ENCODE results near the gene ASB14.

Gene ASB14

GRCh38 chr3:57281715-57282114 is 10.8 kb downstream of the ASB14 start:
- Mint-ChIP-seq H3K27ac (no peak overlapping the region), H3K9me3 (ENCODE audit: low read depth) (no peaks in the 10 kb centered on the region), H3K27me3 (no peaks in the 10 kb centered on the region), H3K4me1 (ENCODE audit: low read depth) (no peaks in the 10 kb centered on the region), H3K4me3 (no peak overlapping the region), H3K36me3 (no peaks in the 10 kb centered on the region)

- Mint-ChIP-seq H3K27ac (no peak overlapping the region), H3K27me3 (no peaks in the 10 kb centered on the region), H3K4me3 (no peak overlapping the region), H3K36me3 (no peaks in the 10 kb centered on the region), H3K9me3 (ENCODE audit: low read depth) (no peaks in the 10 kb centered on the region), H3K4me1 (ENCODE audit: low read depth) (no peaks in the 10 kb centered on the region)
These were observed 12.8 kb downstream of the ASB14 start for GRCh38 chr3:57279685-57280084.

- Mint-ChIP-seq H3K4me1 (ENCODE audit: low read depth) (no peaks in the 10 kb centered on the region), H3K4me3 (no peak overlapping the region), H3K9me3 (ENCODE audit: low read depth) (no peaks in the 10 kb centered on the region), H3K27ac (no peak overlapping the region), H3K27me3 (no peaks in the 10 kb centered on the region), H3K36me3 (no peaks in the 10 kb centered on the region)
These were observed 14.2 kb downstream of the ASB14 start for GRCh38 chr3:57278237-57278636.

DNA sequence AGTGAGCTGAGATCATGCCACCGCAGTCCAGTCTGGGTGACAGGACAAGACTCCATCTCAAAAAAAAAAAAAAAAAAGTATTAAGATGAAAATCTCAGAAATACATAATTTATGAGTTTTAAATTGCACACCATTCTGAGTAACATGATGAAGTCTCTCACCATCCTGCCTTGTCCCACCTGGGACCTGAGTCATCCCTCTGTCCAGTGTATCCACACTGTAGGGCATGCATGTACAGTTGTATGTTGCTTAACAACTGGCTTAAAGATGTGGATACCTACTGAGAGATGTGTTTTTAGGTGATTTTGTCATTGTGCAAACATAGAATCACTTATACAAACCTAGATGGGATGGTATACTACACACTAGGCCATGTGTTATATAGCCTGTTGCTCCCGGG is 17.1 kb downstream of the ASB14 start:
- Mint-ChIP-seq H3K4me3 (no peak overlapping the region), H3K27ac (no peak overlapping the region), H3K4me1 (ENCODE audit: low read depth) (no peaks in the 10 kb centered on the region), H3K27me3 (no peaks in the 10 kb centered on the region), H3K36me3 (peaks cover 10% of the 10 kb centered on the region), H3K9me3 (ENCODE audit: low read depth) (no peaks in the 10 kb centered on the region)

DNA sequence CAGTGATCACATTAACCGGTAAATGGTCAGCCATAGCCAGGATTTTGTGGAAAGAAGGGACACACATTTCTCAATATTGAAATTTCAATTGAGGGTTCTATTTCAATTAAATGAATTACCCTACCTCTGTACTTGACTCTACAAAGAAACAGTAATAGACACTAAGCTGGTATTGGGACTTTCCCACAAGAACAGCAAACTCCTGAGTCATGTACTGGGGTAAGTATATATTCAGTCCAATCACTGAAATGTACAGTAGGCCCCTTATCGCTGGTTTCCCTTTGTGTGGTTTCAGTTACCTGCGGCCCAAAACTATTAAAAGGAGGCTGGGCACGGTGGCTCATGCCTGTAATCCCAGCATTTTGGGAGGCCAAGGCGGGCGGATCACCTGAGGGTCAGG is 17.6 kb downstream of the ASB14 start:
- Mint-ChIP-seq H3K27ac (no peak overlapping the region), H3K36me3 (peaks cover 10% of the 10 kb centered on the region), H3K27me3 (no peaks in the 10 kb centered on the region), H3K4me1 (ENCODE audit: low read depth) (no peaks in the 10 kb centered on the region), H3K4me3 (no peak overlapping the region), H3K9me3 (ENCODE audit: low read depth) (no peaks in the 10 kb centered on the region)

DNA sequence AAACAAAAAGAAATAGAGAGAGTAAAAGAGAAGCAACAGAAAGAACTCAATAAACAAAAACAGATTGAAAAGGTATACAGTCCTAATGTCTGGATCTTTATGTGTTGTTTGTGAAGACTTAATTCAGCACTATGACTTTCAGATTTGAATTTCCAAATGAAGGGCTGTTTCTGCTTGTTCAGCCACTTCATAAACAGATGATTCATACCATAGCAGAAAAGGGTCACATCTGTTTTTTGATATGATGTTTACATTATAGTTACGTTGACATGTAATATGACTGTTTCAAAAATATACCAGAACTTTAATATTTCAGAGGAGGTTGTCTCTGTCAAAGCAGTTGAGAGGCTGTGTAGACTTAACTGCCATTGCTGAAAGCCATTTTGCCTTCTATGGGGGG is 24.1 kb downstream of the ASB14 start:
- Mint-ChIP-seq H3K27me3 (no peaks in the 10 kb centered on the region), H3K36me3 (peaks cover 49% of the 10 kb centered on the region), H3K9me3 (ENCODE audit: low read depth) (peaks cover 6% of the 10 kb centered on the region), H3K27ac (no peak overlapping the region), H3K4me1 (ENCODE audit: low read depth) (no peaks in the 10 kb centered on the region), H3K4me3 (no peak overlapping the region)

GRCh38 chr3:57261929-57262328 is 30.6 kb downstream of the ASB14 start:
- no peaks in the 10 kb centered on the region for H3K27me3 Mint-ChIP-seq
- no peak overlapping the region for H3K4me3 Mint-ChIP-seq
- H3K27ac Mint-ChIP-seq, result no peak overlapping the region
- peaks cover 53% of the 10 kb centered on the region for H3K36me3 Mint-ChIP-seq
- no peaks in the 10 kb centered on the region for H3K4me1 Mint-ChIP-seq (ENCODE audit: low read depth)
- peaks cover 6% of the 10 kb centered on the region for H3K9me3 Mint-ChIP-seq (ENCODE audit: low read depth)

DNA sequence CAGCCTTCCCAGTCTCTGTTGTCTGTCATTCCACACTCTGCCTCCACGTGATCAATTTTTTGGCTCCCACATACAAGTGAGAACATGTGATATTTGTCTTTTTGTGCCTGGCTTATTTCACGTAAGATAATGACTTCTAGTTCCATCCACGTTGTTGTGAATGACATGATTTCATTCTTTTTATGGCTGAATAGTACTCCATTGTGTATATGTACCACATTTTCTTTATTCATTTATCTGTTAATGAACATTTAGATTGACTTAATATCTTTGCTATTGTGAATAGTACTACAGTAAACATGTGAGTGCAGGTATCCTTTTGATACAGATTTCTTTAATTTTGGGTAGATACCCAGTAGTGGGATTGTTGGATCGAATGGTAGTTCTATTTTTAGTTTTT is 31.4 kb downstream of the ASB14 start:
- Mint-ChIP-seq H3K27me3 (no peaks in the 10 kb centered on the region), H3K27ac (no peak overlapping the region), H3K36me3 (peaks cover 45% of the 10 kb centered on the region), H3K4me3 (no peak overlapping the region), H3K4me1 (ENCODE audit: low read depth) (no peaks in the 10 kb centered on the region), H3K9me3 (ENCODE audit: low read depth) (peaks cover 6% of the 10 kb centered on the region)

- H3K36me3 Mint-ChIP-seq, result peaks cover 23% of the 10 kb centered on the region
- H3K9me3 Mint-ChIP-seq (ENCODE audit: low read depth), result no peaks in the 10 kb centered on the region
- H3K4me3 Mint-ChIP-seq, result no peak overlapping the region
- no peaks in the 10 kb centered on the region for H3K4me1 Mint-ChIP-seq (ENCODE audit: low read depth)
- H3K27me3 Mint-ChIP-seq, result no peaks in the 10 kb centered on the region
- H3K27ac Mint-ChIP-seq, result no peak overlapping the region
These were observed 34.8 kb downstream of the ASB14 start for GRCh38 chr3:57257678-57258077.

- Mint-ChIP-seq H3K4me3 (no peak overlapping the region), H3K4me1 (ENCODE audit: low read depth) (no peaks in the 10 kb centered on the region), H3K9me3 (ENCODE audit: low read depth) (no peaks in the 10 kb centered on the region), H3K27ac (no peak overlapping the region), H3K27me3 (no peaks in the 10 kb centered on the region), H3K36me3 (peaks cover 18% of the 10 kb centered on the region)
These were observed 35.6 kb downstream of the ASB14 start for GRCh38 chr3:57256844-57257243.

DNA sequence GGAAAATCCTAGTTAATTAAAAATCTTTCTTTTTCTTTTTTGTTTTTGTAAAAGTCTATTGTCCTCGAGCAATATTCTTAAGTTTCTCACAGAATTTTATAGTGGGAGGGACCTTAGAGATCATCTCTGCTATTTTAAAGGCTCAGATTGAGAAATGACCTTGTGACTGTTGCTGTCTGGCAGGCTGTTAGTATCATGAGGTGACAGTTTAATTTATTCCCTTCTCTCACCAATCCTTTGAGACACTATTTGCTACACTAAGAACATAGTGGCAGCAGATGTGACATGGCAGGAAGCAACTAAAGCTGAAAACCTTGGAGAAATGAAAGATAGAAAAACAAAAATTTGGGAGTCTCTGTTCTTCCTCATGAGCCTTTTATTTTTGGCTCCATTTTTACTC is 40.1 kb downstream of the ASB14 start:
- no peaks in the 10 kb centered on the region for H3K9me3 Mint-ChIP-seq (ENCODE audit: low read depth)
- no peak overlapping the region for H3K4me3 Mint-ChIP-seq
- no peaks in the 10 kb centered on the region for H3K4me1 Mint-ChIP-seq (ENCODE audit: low read depth)
- no peaks in the 10 kb centered on the region for H3K27me3 Mint-ChIP-seq
- H3K36me3 Mint-ChIP-seq, result peaks cover 8% of the 10 kb centered on the region
- no peak overlapping the region for H3K27ac Mint-ChIP-seq

DNA sequence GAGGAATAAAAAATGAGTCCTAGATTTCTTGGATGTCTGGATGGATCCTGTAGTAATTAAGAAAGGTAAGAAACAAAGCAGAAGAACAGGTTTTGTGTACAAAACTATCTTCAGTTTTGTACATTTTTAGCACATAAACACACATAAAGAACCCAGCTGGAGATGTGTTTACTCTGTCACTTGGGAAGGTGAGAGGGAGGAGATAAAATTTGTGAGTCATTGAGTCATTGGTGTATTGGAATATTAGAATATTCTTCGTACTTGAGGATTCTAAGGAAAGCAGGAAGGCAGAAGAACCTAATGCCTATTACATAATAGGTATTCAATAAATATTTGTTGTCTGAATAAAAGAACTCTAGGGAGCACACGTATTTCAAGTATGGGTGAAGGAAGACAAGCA is 47.5 kb downstream of the ASB14 start:
- no peak overlapping the region for H3K4me3 Mint-ChIP-seq
- H3K4me1 Mint-ChIP-seq (ENCODE audit: low read depth), result no peaks in the 10 kb centered on the region
- no peaks in the 10 kb centered on the region for H3K27me3 Mint-ChIP-seq
- H3K27ac Mint-ChIP-seq, result no peak overlapping the region
- H3K36me3 Mint-ChIP-seq, result peaks cover 17% of the 10 kb centered on the region
- H3K9me3 Mint-ChIP-seq (ENCODE audit: low read depth), result no peaks in the 10 kb centered on the region

- no peak overlapping the region for H3K27ac Mint-ChIP-seq
- H3K36me3 Mint-ChIP-seq, result peaks cover 13% of the 10 kb centered on the region
- H3K4me1 Mint-ChIP-seq (ENCODE audit: low read depth), result peaks cover 15% of the 10 kb centered on the region
- no peaks in the 10 kb centered on the region for H3K9me3 Mint-ChIP-seq (ENCODE audit: low read depth)
- H3K4me3 Mint-ChIP-seq, result no peak overlapping the region
- no peaks in the 10 kb centered on the region for H3K27me3 Mint-ChIP-seq
These were observed 57.6 kb downstream of the ASB14 start for GRCh38 chr3:57234613-57235575.

GRCh38 chr3:57233799-57234198 is 58.7 kb downstream of the ASB14 start:
- peaks cover 8% of the 10 kb centered on the region for H3K36me3 Mint-ChIP-seq
- H3K4me1 Mint-ChIP-seq (ENCODE audit: low read depth), result peaks cover 25% of the 10 kb centered on the region
- H3K27ac Mint-ChIP-seq, result no peak overlapping the region
- no peaks in the 10 kb centered on the region for H3K27me3 Mint-ChIP-seq
- no peaks in the 10 kb centered on the region for H3K9me3 Mint-ChIP-seq (ENCODE audit: low read depth)
- H3K4me3 Mint-ChIP-seq, result no peak overlapping the region

- peaks cover 3% of the 10 kb centered on the region for H3K36me3 Mint-ChIP-seq
- no peak overlapping the region for H3K27ac Mint-ChIP-seq
- no peaks in the 10 kb centered on the region for H3K9me3 Mint-ChIP-seq (ENCODE audit: low read depth)
- H3K4me3 Mint-ChIP-seq, result peak overlapping the region; percentile 13
- H3K27me3 Mint-ChIP-seq, result no peaks in the 10 kb centered on the region
- peaks cover 35% of the 10 kb centered on the region for H3K4me1 Mint-ChIP-seq (ENCODE audit: low read depth)
These were observed 62.5 kb downstream of the ASB14 start for GRCh38 chr3:57230006-57230405.

All from activated naive CD8-positive, alpha-beta T cell (primary cell).